Thoracic aorta (tissue), 2 donors: ENCODE results near the gene MEGF11. TPM values are rescaled to one million over a fixed set of nuclear protein-coding genes. Genes with fewer than 3 reads are reported as not detected.

Experiments
- ATAC-seq: fragments of 150-250 bp; one replicate; pipeline ENCODE4 v1.8.0; 2017; ENCODE audit warnings: low read depth; ENCODE audit not compliant: insufficient number of reproducible peaks, low FRiP score
- DNase-seq: peaks from one replicate; pipeline ENCODE4 v3.0.0-alpha.2; 2020; ENCODE audit warnings: low spot score
- H3K27ac ChIP-seq, 2 donors: fragments of 200-600 bp; sonication (generic); 1 replicate in 1 of 2; 2 replicates in 1 of 2; pipeline ENCODE4 v1.5.1; 2016; ENCODE audit warnings: mild to moderate bottlenecking in 2 of 2, moderate library complexity in 2 of 2
- H3K27me3 ChIP-seq: fragments of 200-600 bp; sonication (generic); replicated peaks from 2 replicates; pipeline ENCODE4 v1.6.0; 2016; ENCODE audit warnings: mild to moderate bottlenecking; ENCODE audit not compliant: insufficient read depth
- H3K36me3 ChIP-seq: fragments of 200-600 bp; sonication (generic); one replicate; pipeline ENCODE4 v1.5.1; 2016
- H3K4me1 ChIP-seq, 2 donors: fragments of 200-600 bp; sonication (generic); 1 replicate in 1 of 2; 2 replicates in 1 of 2; pipeline versions ENCODE4 v1.5.1 to v1.6.0; 2016; ENCODE audit warnings: low read depth in 2 of 2, mild to moderate bottlenecking in 1 of 2; ENCODE audit not compliant: control insufficient read depth in 1 of 2
- H3K4me3 ChIP-seq: fragments of 200-600 bp; sonication (generic); 2 replicates; pipeline ENCODE4 v1.5.1; 2016; ENCODE audit warnings: mild to moderate bottlenecking
- H3K9me3 ChIP-seq: fragments of 200-600 bp; sonication (generic); 2 replicates; pipeline ENCODE4 v1.5.1; 2016
- CTCF ChIP-seq: fragments of 200-600 bp; sonication (generic); IDR thresholded peaks from one replicate; pipeline ENCODE4 v1.5.1; 2019; ENCODE audit warnings: antibody characterized with exemption
- total RNA-seq, 2 donors: library from RNA; depleted of rRNA; stranded (reverse); fragments of >200 nt; gene quantifications; one replicate each; pipeline versions ENCODE4 v1.1.0 to v1.2.3, GENCODE V29; 2016

MEGF11 gene
- total RNA-seq, 2 donors from 2014 or later, result not detected

- Histone ChIP-seq H3K4me3 (no peak overlapping the region), H3K27me3 (no peaks in the 10 kb centered on the region), H3K9me3 (no peaks in the 10 kb centered on the region), H3K36me3 (no peaks in the 10 kb centered on the region), H3K27ac (no peak overlapping the region), H3K4me1 (no peaks in the 10 kb centered on the region)
- ATAC-seq, result no peak
- no peak for TF ChIP-seq CTCF
- no peak for DNase-seq
Observed at GRCh38 chr15:66212563-66212921, 41.0 kb downstream of the MEGF11 start.

GRCh38 chr15:66211670-66212562 lies 41.6 kb downstream of the MEGF11 start:
- DNase-seq (no peak), ATAC-seq (no peak)
- no peak for TF ChIP-seq CTCF

GRCh38 chr15:66210684-66211083 lies 42.9 kb downstream of the MEGF11 start:
- no peaks in the 10 kb centered on the region for H3K4me1 ChIP-seq
- no peak overlapping the region for H3K27ac ChIP-seq
- H3K9me3 ChIP-seq, result peaks cover 6% of the 10 kb centered on the region
- ATAC-seq, result no peak
- H3K27me3 ChIP-seq, result no peaks in the 10 kb centered on the region
- no peak overlapping the region for H3K4me3 ChIP-seq
- DNase-seq, result no peak
- no peak for TF ChIP-seq CTCF
- H3K36me3 ChIP-seq, result no peaks in the 10 kb centered on the region

More at GRCh38 chr15:66211670-66212562, 41.6 kb downstream of the MEGF11 start:
- Histone ChIP-seq H3K27me3 (no peaks in the 10 kb centered on the region), H3K9me3 (peaks cover 3% of the 10 kb centered on the region), H3K4me1 (no peaks in the 10 kb centered on the region), H3K4me3 (no peak overlapping the region), H3K27ac (no peak overlapping the region), H3K36me3 (no peaks in the 10 kb centered on the region)

GRCh38 chr15:66198757-66199156 lies 54.8 kb downstream of the MEGF11 start:
- Histone ChIP-seq H3K4me1 (no peaks in the 10 kb centered on the region), H3K9me3 (no peaks in the 10 kb centered on the region), H3K27ac (no peak overlapping the region), H3K27me3 (no peaks in the 10 kb centered on the region), H3K4me3 (no peak overlapping the region), H3K36me3 (no peaks in the 10 kb centered on the region)
- ATAC-seq (no peak), DNase-seq (no peak)
- TF ChIP-seq CTCF, result no peak

GRCh38 chr15:66196602-66197001 lies 56.9 kb downstream of the MEGF11 start:
- TF ChIP-seq CTCF, result no peak
- Histone ChIP-seq H3K27ac (no peak overlapping the region), H3K4me3 (no peak overlapping the region), H3K9me3 (no peaks in the 10 kb centered on the region), H3K27me3 (no peaks in the 10 kb centered on the region), H3K4me1 (no peaks in the 10 kb centered on the region), H3K36me3 (no peaks in the 10 kb centered on the region)
- ATAC-seq (no peak), DNase-seq (no peak)
